Right renal cortex interstitium (tissue), 3 donors: ENCODE data around the gene SMAD3. TPM values are rescaled to one million over a fixed set of nuclear protein-coding genes. Genes with fewer than 3 reads are reported as not detected.

Experiments used
- DNase-seq, 3 donors: peaks; one replicate each; pipeline ENCODE4 v3.0.0-alpha.2; 2013; ENCODE audit warnings: low read depth in 3 of 3, low spot score in 2 of 3
- polyA plus RNA-seq, 3 donors: library from polyadenylated mRNA; unstranded; fragments of 120-200 nt; gene quantifications; one replicate each; pipeline ENCODE4 v1.2.1, GENCODE V29; 2013; ENCODE audit not compliant: insufficient read length in 3 of 3

SMAD3 gene
- polyA plus RNA-seq, 3 donors, result 43.2 to 47.3 (median 46.0) TPM

DNA sequence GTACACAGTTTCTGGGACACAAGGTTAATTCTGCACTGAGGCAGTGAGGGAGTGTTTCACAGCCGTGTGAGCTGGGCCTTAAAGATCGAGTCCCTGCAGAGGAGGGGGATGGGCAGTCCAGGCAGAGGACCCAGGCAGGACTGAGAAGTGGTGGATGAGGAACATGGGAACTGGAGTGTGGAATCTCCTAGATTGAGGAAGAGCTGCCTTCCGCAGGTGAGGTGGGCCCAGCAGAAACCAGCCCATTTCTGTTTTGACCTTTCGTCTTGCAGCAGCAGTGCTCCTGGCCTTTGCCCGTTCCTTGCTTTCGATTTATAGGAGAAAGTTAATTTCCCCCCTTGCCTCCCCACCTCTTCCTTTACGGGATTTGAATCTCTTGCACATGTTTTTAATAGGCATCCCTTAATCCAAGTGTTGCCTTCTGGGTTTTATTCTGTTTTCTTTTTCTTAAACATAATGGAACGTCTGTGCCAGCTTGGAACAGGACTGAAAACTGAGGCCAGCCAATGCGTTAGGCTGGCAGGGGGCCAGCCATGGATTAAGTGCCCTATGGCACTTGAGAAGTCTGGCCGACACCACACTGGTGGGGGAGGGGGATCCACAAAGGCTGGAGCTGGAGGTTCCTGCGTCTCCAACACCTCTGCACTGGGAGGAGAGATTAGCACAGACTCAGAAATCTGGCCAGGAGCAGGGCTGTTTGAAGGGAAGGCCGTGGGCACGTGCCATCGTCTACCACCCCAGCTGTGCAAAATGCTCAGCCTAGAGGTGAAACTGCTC, 111.0 kb downstream of the SMAD3 start:
- DNase-seq, result no peak

GRCh38 chr15:67177752-67178151, 112.3 kb downstream of the SMAD3 start:
- DNase-seq, result no peak

DNA sequence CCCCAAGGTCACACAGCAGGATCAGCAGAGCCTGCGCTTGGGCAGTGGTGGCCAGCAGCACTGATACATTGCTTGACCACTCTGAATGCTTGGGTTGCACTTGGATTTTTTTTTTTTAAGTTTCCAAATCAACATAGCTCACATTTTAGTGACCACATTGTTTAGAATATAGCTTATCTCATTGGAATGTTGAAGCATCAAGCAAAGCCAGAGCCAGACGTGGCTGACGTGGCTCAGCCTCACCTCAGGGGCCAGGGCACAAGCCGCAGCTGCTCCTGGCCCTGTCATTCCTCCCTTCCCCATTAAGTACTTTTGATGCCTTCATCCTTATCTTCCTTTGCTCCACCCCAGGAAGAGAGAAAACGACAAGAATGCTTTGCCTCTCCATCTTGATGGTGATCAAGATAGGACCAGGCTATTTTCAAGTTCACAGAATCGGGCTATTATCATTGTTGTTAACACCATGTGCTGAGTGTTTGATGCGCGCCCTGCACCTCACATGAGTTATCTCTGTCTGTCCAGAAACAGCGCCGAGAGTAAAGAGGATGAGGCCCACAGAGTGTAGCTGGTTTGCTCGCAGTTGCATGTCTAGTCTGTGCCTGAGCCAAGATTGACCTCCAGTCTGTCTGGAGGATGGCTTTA, 113.3 kb downstream of the SMAD3 start:
- DNase-seq, result no peak

DNA sequence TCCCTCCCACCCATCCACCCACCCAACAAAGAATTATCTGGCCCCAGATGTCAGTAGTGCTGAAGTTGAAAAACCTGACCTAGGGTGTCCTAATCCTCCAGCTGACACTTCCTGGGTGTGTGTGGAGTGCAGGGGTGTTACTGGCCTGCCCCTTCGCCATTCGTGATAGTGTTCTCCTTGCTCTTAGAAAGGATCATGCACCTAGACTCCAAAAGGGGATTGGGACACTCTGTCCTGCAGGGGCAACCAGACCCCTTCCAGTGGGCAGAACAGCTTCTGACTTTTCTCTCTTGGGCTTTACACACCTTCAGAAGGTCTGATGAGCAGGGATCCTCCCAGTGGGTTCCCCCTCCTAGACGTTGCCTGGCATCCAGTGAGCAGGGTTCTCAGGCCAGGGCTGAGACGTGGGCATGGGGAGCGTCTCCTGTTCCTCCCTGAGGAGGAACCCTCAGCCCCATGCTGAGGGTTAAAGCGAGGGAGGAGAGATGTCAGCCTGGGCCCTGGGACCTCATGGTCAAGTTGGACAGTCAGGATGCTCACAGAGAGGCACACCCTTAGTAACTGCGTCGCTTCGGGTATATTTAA, 114.1 kb downstream of the SMAD3 start:
- DNase-seq, result no peak

- DNase-seq, result no peak
These were observed 114.6 kb downstream of the SMAD3 start for GRCh38 chr15:67180035-67180434.

DNA sequence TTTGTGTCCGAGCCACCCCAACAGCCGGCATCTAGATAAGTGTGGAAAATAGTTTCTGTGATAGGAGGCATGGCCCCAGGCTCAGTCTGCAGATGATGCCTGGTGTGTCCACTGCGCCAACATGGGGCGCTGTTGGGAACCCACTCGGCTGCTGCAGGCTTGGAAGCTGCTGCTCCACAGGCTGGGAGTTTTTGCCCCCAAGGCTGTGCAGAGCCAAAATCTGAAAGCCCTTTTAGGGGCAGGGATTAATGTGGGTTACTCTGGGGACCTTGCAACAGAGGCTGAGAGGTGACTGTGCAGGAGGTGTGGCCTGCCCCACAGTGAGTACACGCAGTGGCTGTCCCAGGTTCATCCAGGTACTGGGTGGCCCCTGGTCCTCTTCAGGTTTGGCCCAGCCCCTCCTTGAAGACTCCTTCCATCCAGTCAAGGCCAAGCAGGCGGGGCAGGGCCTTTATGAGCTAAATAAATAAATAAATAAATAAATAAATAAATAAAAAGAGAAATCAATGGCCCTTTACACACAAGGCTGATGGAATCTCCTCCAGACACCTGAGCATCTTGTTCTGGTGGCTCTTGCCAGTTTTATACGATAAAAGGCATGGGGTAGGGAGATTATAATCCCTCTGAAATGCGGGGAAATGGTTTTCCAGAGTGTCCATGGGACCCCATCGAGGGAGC, 115.3 kb downstream of the SMAD3 start:
- DNase-seq, result no peak

DNA sequence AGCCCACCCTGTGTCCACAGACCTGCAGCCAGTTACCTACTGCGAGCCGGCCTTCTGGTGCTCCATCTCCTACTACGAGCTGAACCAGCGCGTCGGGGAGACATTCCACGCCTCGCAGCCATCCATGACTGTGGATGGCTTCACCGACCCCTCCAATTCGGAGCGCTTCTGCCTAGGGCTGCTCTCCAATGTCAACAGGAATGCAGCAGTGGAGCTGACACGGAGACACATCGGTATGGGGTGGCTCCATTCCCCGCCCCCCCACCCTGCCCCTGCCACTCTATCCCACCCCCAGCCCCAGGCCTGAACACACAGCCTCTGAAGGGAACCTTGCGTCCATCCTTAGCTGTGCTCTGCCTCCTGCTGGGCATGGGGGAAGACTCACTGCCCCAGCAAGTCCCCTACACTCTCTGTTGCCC, 115.8 kb downstream of the SMAD3 start:
- DNase-seq, result no peak

GRCh38 chr15:67183443-67184169, 118.2 kb downstream of the SMAD3 start:
- no peak for DNase-seq

- DNase-seq, result no peak
These were observed 119.0 kb downstream of the SMAD3 start for GRCh38 chr15:67184208-67184925.

GRCh38 chr15:67185051-67185450, 119.6 kb downstream of the SMAD3 start:
- DNase-seq, result no peak

- no peak for DNase-seq
These were observed 120.3 kb downstream of the SMAD3 start for GRCh38 chr15:67185621-67186225.

DNA sequence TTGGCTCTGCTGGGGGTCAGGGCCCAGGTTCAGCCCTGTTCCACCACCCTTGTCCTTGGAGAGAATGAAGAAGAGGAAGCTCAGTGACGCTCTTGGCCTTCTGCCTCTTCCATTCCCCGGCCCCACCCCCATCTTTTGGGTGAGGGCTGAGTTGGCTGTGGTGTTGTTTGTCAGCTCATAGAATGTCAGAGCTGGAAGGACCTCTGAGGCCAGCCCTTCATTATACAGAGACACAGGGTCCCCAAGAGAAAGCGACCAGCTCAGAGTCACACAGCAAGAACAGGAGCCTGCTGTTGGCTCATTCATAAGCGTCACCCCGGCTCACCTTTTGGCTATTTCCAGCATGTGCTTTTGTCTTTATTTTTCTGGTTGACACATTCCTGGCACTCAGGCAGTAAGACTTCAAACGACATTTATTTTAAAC, 120.8 kb downstream of the SMAD3 start:
- DNase-seq, result no peak

GRCh38 chr15:67186688-67187087, 121.3 kb downstream of the SMAD3 start:
- DNase-seq, result no peak

- DNase-seq, result no peak
These were observed 122.0 kb downstream of the SMAD3 start for GRCh38 chr15:67187351-67187854.

- DNase-seq, result no peak
These were observed 123.3 kb downstream of the SMAD3 start for GRCh38 chr15:67188551-67189218.

GRCh38 chr15:67189326-67190051, 124.1 kb downstream of the SMAD3 start:
- no peak for DNase-seq

GRCh38 chr15:67190326-67190725, 124.9 kb downstream of the SMAD3 start:
- DNase-seq, result no peak

GRCh38 chr15:67190813-67191212, 125.4 kb downstream of the SMAD3 start:
- no peak for DNase-seq
